K562 (cell line): ENCODE data around the gene RUNDC3A. TPM values are rescaled to one million over a fixed set of nuclear protein-coding genes. Genes with fewer than 3 reads are reported as not detected.

Experiments used
- ATAC-seq: fragments of 200-7000 bp; cut with Tn5 transposase; 3 replicates; pipeline ENCODE4 v1.9.1; 2020; ENCODE audit warnings: moderate library complexity
- BruUV-seq: library from RNA; stranded (reverse); fragments of 400-500 nt; replicated peaks from 2 replicates; lab custom pipeline; 2021; lab: Mats Ljungman, UMichigan
- CTCF ChIA-PET: fragments of 300-600 bp; formaldehyde crosslinking; extraction: SDS; loops from one replicate; lab custom pipeline; 2021; ENCODE audit warnings: low intra/inter-chr PET ratio; lab: Yijun Ruan, JAX
- POLR2A ChIA-PET: fragments of 300-600, 350-650 bp; sonication (Branson Sonifier 250); formaldehyde crosslinking; extraction: SDS; loops from one replicate; lab custom pipeline; 2021; ENCODE audit warnings: antibody characterized with exemption, inconsistent platforms; lab: Yijun Ruan, JAX
- DNase-seq, 4 experiments: peaks; one replicate each; pipeline versions ENCODE4 v3.0.0 to v3.0.0-alpha.2; 2011 to 2018; ENCODE audit warnings: low spot score in 3 of 4, mixed read lengths in 3 of 4; ENCODE audit errors: extremely low read depth in 1 of 4
- FAIRE-seq: peaks from 2 replicates; lab custom pipeline; 2011; peaks lifted over from hg19 to GRCh38; lab: Jason Lieb, UNC
- H2AFZ ChIP-seq: 2 replicates; pipeline ENCODE4 v1.6.0; 2011; ENCODE audit warnings: low read depth, low read length, control low read depth, inconsistent platforms
- H3K27ac ChIP-seq: fragments of 200-600 bp; 3 replicates; pipeline ENCODE4 v1.8.0; 2011; ENCODE audit warnings: low read depth, mild to moderate bottlenecking, control low read depth, inconsistent platforms, low read length, moderate library complexity, mixed read lengths; ENCODE audit errors: extremely low read depth
- H3K27me3 ChIP-seq, 2 experiments: fragments of 300-600 bp in 1 of 2; 2 replicates in 1 of 2; 3 replicates in 1 of 2; pipeline versions ENCODE4 v1.6.0 to v1.8.0; 2011; ENCODE audit warnings: inconsistent platforms in 2 of 2, low read length in 2 of 2, mild to moderate bottlenecking in 1 of 2, mixed read lengths in 1 of 2, moderate library complexity in 1 of 2; ENCODE audit not compliant: control insufficient read depth in 2 of 2, insufficient read depth in 2 of 2
- H3K36me3 ChIP-seq: fragments of 300-600 bp; 3 replicates; pipeline ENCODE4 v1.8.0; 2011; ENCODE audit warnings: mild to moderate bottlenecking, low read length, inconsistent platforms; ENCODE audit not compliant: control insufficient read depth, insufficient read depth
- H3K4me1 ChIP-seq, 2 experiments: fragments of 200-600 bp in 1 of 2; replicated peaks in 1 of 2; 2 replicates in 1 of 2; 3 replicates in 1 of 2; pipeline versions ENCODE4 v1.5.1 to v1.8.0; 2011; ENCODE audit warnings: inconsistent platforms in 2 of 2, low read length in 2 of 2, mild to moderate bottlenecking in 1 of 2, mixed read lengths in 1 of 2, moderate library complexity in 1 of 2; ENCODE audit not compliant: control insufficient read depth in 2 of 2, insufficient read depth in 2 of 2
- H3K4me2 ChIP-seq: 2 replicates; pipeline ENCODE4 v1.6.1; 2011; ENCODE audit warnings: low read length, control low read depth, inconsistent platforms, mixed read lengths; ENCODE audit not compliant: insufficient read depth
- H3K4me3 ChIP-seq: fragments of 200-600 bp; sonication (generic), shearing (Covaris generic); 2 replicates; pipeline ENCODE4 v1.5.1; 2016; ENCODE audit warnings: control low read depth, inconsistent platforms
- H3K79me2 ChIP-seq: fragments of 200-600 bp; 3 replicates; pipeline ENCODE4 v1.8.0; 2011; ENCODE audit warnings: low read length, inconsistent platforms; ENCODE audit not compliant: control insufficient read depth, insufficient read depth
- H3K9ac ChIP-seq, 2 experiments: 2 replicates each; pipeline versions ENCODE4 v1.6.0 to v1.6.1; 2011; ENCODE audit warnings: low read depth in 2 of 2, low read length in 2 of 2, control low read depth in 1 of 2, inconsistent platforms in 1 of 2, mild to moderate bottlenecking in 1 of 2, mixed read lengths in 1 of 2; ENCODE audit not compliant: insufficient read depth in 1 of 2
- H3K9me1 ChIP-seq: one replicate; pipeline ENCODE4 v1.6.0; 2011; ENCODE audit warnings: inconsistent platforms, mild to moderate bottlenecking, low read length, moderate library complexity; ENCODE audit not compliant: control insufficient read depth, insufficient read depth
- H3K9me3 ChIP-seq: replicated peaks from 2 replicates; pipeline ENCODE4 v1.5.1; 2011; ENCODE audit warnings: low read depth, low read length, inconsistent platforms; ENCODE audit not compliant: control insufficient read depth, insufficient read depth
- H4K20me1 ChIP-seq: replicated peaks from 2 replicates; pipeline ENCODE4 v1.6.1; 2011; ENCODE audit warnings: low read length, inconsistent platforms, mixed read lengths; ENCODE audit not compliant: control insufficient read depth, insufficient read depth
- HMBOX1 ChIP-seq: sonication (generic); IDR thresholded peaks from 2 replicates; pipeline ENCODE4 v1.6.1; 2016
- RERE ChIP-seq: sonication (generic); formaldehyde crosslinking; IDR thresholded peaks from 2 replicates; pipeline ENCODE4 v1.8.0; 2023; ENCODE audit warnings: missing genetic modification reagents, mild to moderate bottlenecking, borderline replicate concordance
- ZNF133 ChIP-seq: fragments of 250-450 bp; sonication (Bioruptor Pico); IDR thresholded peaks from 2 replicates; pipeline ENCODE4 v1.4.0; 2020; ENCODE audit warnings: mild to moderate bottlenecking
- ZNF586 ChIP-seq: fragments of 450-650 bp; formaldehyde crosslinking; conservative IDR thresholded peaks from 2 replicates; pipeline ENCODE4 v1.4.0; 2020; ENCODE audit warnings: mild to moderate bottlenecking, moderate library complexity
- WGBS: fragments of 100-300 bp; shearing (Covaris generic); methylation state at CpG from one replicate; pipeline ENCODE4 v1.1.6; 2016; ENCODE audit warnings: low coverage, mixed read lengths; ENCODE audit not compliant: insufficient coverage; ENCODE audit errors: missing lambda C conversion rate; 5-methylcytosine and 5-hydroxymethylcytosine counted together
- in situ Hi-C: fragments of 300-500 bp; cut with MboI; formaldehyde crosslinking; loops from 4 replicates; pipeline ENCODE4 v1.15.0; 2018; ENCODE audit warnings: inconsistent platforms, mixed read lengths
- intact Hi-C: fragments of 100-400 bp; cut with micrococcal nuclease; formaldehyde crosslinking; loops from 2 replicates; pipeline ENCODE4 v1.14.2; 2022
- polyA plus RNA-seq, 8 experiments: library from polyadenylated mRNA; depleted of rRNA in 4 of 8; stranded (reverse) in 5 of 8; unstranded in 3 of 8; fragments of >200 nt; fragmentation: Nextera tagmentation in 2 of 8; fragmentation: Illumina TruSeq in 1 of 8; extraction: Ambion mirVana in 2 of 8; extraction: Trizol in 1 of 8; gene quantifications; 2 replicates each; pipeline versions ENCODE4 v1.2.1 to v1.2.3, GENCODE V29; 2011 to 2014; ENCODE audit warnings: inconsistent platforms in 1 of 8, missing spikeins in 1 of 8
- total RNA-seq, 7 experiments: library from RNA; depleted of rRNA in 6 of 7; stranded (reverse); fragments of >200 nt in 6 of 7; fragmentation: Illumina TruSeq in 2 of 7; extraction: Trizol in 2 of 7; gene quantifications; 2 replicates each; pipeline versions ENCODE4 v1.2.1 to v1.2.3, GENCODE V29; 2011 to 2021; ENCODE audit warnings: low replicate concordance in 1 of 7

The RUNDC3A gene
- total and polyA plus RNA-seq, 9 of the 15 experiments (the other 6 are each of a cell fraction or from before 2014, with no cell fraction given) = not detected

- H3K4me2 ChIP-seq = no peak overlapping the region
- WGBS = 68% methylated on average over 16 of the region's 17 CpGs
- no peaks in the 10 kb centered on the region for H3K9me3 ChIP-seq
- no TSS peak for BruUV-seq
- in situ Hi-C loops (no loop called here), intact Hi-C loops (no loop called here)
- no peak for ATAC-seq
- H3K4me3 ChIP-seq = no peak overlapping the region
- H2AFZ ChIP-seq = no peak overlapping the region
- H3K4me1 ChIP-seq = peaks cover 11 to 47% of the 10 kb centered on the region in 2 experiments; a peak in 4 of 5 replicates
- no peak for FAIRE-seq
- peaks cover 13 to 17% of the 10 kb centered on the region in 2 experiments; a peak in 4 of 5 replicates for H3K27me3 ChIP-seq
- H3K9me1 ChIP-seq = no peaks in the 10 kb centered on the region
- DNase-seq = no peak
- peak overlapping the region in 1 of 2 experiments; percentile 6; a peak in 1 of 4 replicates for H3K9ac ChIP-seq
- TF ChIP-seq ZNF133 (no peak), HMBOX1 (peak; percentile 80; the same call in 1 of the 2 replicates), RERE (CRISPR knock-in tag) (no peak), ZNF586 (CRISPR knock-in tag) (no peak)
- no peaks in the 10 kb centered on the region for H3K36me3 ChIP-seq
- no peaks in the 10 kb centered on the region for H3K79me2 ChIP-seq
- H4K20me1 ChIP-seq = peaks cover 20% of the 10 kb centered on the region; the same call in 1 of the 2 replicates
- ChIA-PET CTCF (no interaction called here), POLR2A (interaction anchor here (0.8 to 1.5 kb wide), 6 partner anchors 8 to 45 kb away, joined by 3 to 8 read pairs (median 4); partner anchors contain the start of gene SLC4A1)
- no peak overlapping the region for H3K27ac ChIP-seq
Observed at GRCh38 chr17:44258811-44259351, 49.5 kb upstream of the RUNDC3A start.
